ENCODE results near the gene ZRANB1. TPM values are rescaled to one million over a fixed set of nuclear protein-coding genes. Genes with fewer than 3 reads are reported as not detected.

ZRANB1 gene
- total RNA-seq, 4 donors from 2014 or later = 22.1 to 37.5 (median 25.0) TPM

DNA sequence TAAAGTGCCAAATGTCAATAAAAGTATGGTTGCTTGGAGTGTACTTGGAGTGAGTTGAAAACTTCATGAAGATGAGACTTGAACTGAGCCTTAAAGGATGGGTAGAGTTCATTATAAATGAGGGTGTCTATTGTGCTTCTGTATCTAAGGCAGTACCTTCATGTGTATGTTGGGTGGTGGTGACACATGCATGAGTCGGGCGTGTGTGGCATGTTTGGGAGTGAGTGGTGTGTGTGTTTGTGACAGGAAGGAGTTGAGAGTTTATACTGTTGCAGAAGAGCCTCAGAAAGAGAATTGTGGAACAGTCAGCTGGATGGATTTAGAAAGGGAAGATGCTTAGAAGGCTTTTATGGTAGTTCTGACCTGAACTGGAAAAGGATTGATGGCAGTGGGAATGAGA is 6.0 kb upstream of the ZRANB1 start:
- H3K4me1 ChIP-seq = peaks cover 15 to 16% of the 10 kb centered on the region in 2 donors
- intact Hi-C loops (cut with DNase I) = no loop called here
- TF ChIP-seq, protein P1, sequence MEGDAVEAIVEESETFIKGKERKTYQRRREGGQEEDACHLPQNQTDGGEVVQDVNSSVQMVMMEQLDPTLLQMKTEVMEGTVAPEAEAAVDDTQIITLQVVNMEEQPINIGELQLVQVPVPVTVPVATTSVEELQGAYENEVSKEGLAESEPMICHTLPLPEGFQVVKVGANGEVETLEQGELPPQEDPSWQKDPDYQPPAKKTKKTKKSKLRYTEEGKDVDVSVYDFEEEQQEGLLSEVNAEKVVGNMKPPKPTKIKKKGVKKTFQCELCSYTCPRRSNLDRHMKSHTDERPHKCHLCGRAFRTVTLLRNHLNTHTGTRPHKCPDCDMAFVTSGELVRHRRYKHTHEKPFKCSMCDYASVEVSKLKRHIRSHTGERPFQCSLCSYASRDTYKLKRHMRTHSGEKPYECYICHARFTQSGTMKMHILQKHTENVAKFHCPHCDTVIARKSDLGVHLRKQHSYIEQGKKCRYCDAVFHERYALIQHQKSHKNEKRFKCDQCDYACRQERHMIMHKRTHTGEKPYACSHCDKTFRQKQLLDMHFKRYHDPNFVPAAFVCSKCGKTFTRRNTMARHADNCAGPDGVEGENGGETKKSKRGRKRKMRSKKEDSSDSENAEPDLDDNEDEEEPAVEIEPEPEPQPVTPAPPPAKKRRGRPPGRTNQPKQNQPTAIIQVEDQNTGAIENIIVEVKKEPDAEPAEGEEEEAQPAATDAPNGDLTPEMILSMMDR (IDR thresholded peaks at IDR 0.05) = no peak
- TF ChIP-seq POLR2A (IDR thresholded peaks at IDR 0.05) = no peak
- no peak overlapping the region for H3K4me3 ChIP-seq (replicated peaks in 1 of 3)
- no peak for DNase-seq
- H3K36me3 ChIP-seq = no peaks in the 10 kb centered on the region
- H3K9me3 ChIP-seq = no peaks in the 10 kb centered on the region
- no peaks in the 10 kb centered on the region for H3K27me3 ChIP-seq
- no peak overlapping the region for H3K27ac ChIP-seq
- WGBS, 2 donors = 84 to 95% methylated on average over 2 of the region's 2 CpGs

DNA sequence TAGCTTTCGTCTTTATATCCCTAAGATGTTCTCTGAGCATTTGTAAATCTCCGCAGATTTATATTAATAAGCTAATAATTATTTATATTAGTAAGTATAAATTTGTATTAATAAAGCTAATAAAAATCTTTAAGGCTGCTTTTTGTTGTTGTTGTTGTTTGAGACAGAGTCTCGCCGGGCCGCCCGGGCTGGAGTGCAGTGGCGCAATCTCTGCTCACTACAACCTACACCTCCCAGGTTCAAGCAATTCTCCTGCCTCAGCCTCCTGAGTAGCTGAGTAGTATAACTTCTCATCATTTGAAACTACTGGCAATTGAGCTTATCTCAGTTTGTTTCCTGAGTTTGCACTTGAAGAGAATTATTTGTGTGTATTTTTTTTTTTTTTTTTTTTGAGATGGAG is 5.1 kb upstream of the ZRANB1 start:
- Histone ChIP-seq H3K27ac (no peak overlapping the region), H3K36me3 (no peaks in the 10 kb centered on the region), H3K4me1 (peaks cover 15 to 17% of the 10 kb centered on the region in 2 donors), H3K9me3 (no peaks in the 10 kb centered on the region), H3K27me3 (no peaks in the 10 kb centered on the region), H3K4me3 (replicated peaks in 1 of 3) (no peak overlapping the region)
- intact Hi-C loops (cut with DNase I) = no loop called here
- DNase-seq = no peak
- WGBS, 2 donors = 93 to 96% methylated on average over 7 of the region's 7 CpGs
- TF ChIP-seq, protein P1 (IDR thresholded peaks at IDR 0.05) = no peak
- TF ChIP-seq POLR2A (IDR thresholded peaks at IDR 0.05) = no peak

DNA sequence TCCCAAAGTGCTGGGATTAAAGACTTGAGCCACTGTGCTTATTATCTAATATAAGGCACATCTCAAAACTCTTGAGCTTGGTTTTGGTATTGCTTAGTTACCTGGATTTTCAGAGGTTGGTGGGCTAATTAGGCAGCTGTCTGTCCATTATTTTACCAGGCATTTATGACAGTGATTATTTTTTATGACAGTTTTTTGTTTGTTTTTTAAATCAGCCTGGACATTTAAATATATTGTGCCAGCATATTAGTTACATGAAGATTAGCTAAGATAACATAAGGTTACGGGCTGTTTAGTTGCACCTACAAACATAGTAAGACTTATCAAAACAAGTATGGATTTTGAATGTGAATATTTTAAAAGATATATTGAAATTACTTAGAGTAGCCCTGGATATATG is 2.6 kb upstream of the ZRANB1 start:
- Histone ChIP-seq H3K36me3 (no peaks in the 10 kb centered on the region), H3K4me1 (peaks cover 30 to 33% of the 10 kb centered on the region in 2 donors), H3K27ac (no peak overlapping the region), H3K4me3 (replicated peaks in 1 of 3) (no peak overlapping the region), H3K9me3 (no peaks in the 10 kb centered on the region), H3K27me3 (no peaks in the 10 kb centered on the region)
- TF ChIP-seq, protein P1 (IDR thresholded peaks at IDR 0.05) = no peak
- no peak for TF ChIP-seq POLR2A (IDR thresholded peaks at IDR 0.05)
- intact Hi-C loops (cut with DNase I) = no loop called here
- DNase-seq = no peak
- 93 to 97% methylated on average over 1 of the region's 1 CpG for WGBS, 2 donors

DNA sequence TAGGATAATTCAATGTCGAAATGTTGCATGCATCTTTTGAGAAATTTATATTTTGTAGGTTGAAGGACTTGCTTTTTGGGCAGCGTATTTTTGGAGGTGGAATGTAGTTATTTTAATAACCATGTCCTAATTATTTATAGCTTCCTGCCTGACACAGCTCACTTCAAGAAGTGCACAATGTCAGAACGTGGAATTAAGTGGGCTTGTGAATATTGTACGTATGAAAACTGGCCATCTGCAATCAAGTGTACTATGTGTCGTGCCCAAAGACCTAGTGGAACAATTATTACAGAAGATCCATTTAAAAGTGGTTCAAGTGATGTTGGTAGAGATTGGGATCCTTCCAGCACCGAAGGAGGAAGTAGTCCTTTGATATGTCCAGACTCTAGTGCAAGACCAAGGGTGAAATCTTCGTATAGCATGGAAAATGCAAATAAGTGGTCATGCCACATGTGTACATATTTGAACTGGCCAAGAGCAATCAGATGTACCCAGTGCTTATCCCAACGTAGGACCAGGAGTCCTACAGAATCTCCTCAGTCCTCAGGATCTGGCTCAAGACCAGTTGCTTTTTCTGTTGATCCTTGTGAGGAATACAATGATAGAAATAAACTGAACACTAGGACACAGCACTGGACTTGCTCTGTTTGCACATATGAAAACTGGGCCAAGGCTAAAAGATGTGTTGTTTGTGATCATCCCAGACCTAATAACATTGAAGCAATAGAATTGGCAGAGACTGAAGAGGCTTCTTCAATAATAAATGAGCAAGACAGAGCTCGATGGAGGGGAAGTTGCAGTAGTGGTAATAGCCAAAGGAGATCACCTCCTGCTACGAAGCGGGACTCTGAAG is 620 bp downstream of the ZRANB1 start:
- no peak for TF ChIP-seq POLR2A (IDR thresholded peaks at IDR 0.05)
- TF ChIP-seq, protein P1 (IDR thresholded peaks at IDR 0.05) = no peak
- Histone ChIP-seq H3K36me3 (no peaks in the 10 kb centered on the region), H3K27ac (no peak overlapping the region), H3K4me3 (replicated peaks in 1 of 3) (no peak overlapping the region), H3K9me3 (no peaks in the 10 kb centered on the region), H3K27me3 (no peaks in the 10 kb centered on the region), H3K4me1 (peaks cover 39 to 49% of the 10 kb centered on the region in 2 donors)
- intact Hi-C loops (cut with DNase I) = no loop called here
- no peak for DNase-seq
- 65 to 66% methylated on average over 11 of the region's 11 CpGs for WGBS, 2 donors

DNA sequence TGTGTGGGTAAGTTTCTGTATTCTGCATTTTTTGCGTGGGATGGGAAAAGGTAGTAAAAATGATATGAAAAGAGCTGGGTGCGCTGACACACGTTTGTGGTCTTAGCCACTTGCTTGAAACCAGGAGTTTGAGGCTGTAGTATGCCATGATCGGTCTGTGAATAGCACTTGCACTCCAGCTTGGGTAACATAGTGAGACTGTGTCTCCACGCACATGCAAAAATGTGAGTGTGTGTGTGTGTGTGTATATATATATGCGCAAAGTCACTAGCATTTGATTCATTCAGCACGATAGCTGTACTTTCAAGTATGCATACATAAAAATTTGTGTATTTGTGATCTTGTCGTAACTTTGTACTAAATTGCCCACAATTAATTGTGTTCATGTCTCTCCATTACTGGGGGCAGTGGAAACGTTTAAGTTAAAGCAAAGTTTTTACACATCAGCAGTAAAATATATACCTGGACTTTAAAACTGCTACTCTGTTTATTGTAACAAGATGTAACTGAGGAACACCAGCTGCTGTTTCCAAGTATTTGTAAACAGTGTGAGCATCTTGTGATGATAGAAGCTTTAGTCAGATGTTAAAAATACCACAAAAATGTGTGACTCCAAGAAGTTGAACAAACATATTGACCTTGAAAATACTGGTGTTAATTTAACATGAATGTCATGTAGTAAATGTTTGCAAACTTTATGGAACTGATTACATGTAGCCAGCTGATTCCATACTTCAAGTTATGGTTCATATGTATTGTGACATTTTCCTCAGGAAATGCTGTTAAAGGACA is 1.6 kb downstream of the ZRANB1 start:
- DNase-seq = no peak
- H3K4me1 ChIP-seq = peaks cover 39 to 49% of the 10 kb centered on the region in 2 donors
- intact Hi-C loops (cut with DNase I) = no loop called here
- TF ChIP-seq, protein P1 (IDR thresholded peaks at IDR 0.05) = no peak
- no peak for TF ChIP-seq POLR2A (IDR thresholded peaks at IDR 0.05)
- no peak overlapping the region for H3K4me3 ChIP-seq (replicated peaks in 1 of 3)
- H3K27me3 ChIP-seq = no peaks in the 10 kb centered on the region
- WGBS, 2 donors = 91 to 92% methylated on average over 9 of the region's 9 CpGs
- H3K36me3 ChIP-seq = no peaks in the 10 kb centered on the region
- H3K9me3 ChIP-seq = no peaks in the 10 kb centered on the region
- no peak overlapping the region for H3K27ac ChIP-seq

All from thyroid gland (tissue), 4 donors.